RWPE2 (cell line): ENCODE results near the gene DYNLT4.

Experiments used
- ATAC-seq: fragments of 200-7000 bp; cut with Tn5 transposase; 3 replicates; pipeline ENCODE4 v1.9.1; 2021; ENCODE audit warnings: low read depth
- DNase-seq: peaks from one replicate; pipeline ENCODE4 v3.0.0-alpha.2; 2020; ENCODE audit warnings: low spot score
- H3K27ac ChIP-seq: fragments of 450-650 bp; 2 replicates; pipeline ENCODE4 v1.5.1; 2017; ENCODE audit warnings: mild to moderate bottlenecking; ENCODE audit not compliant: poor library complexity, severe bottlenecking
- H3K27me3 ChIP-seq: fragments of 250-450 bp; sonication (Bioruptor Pico); 2 replicates; pipeline ENCODE4 v1.5.1; 2021; ENCODE audit warnings: mild to moderate bottlenecking, moderate library complexity; ENCODE audit not compliant: insufficient read depth, poor library complexity, severe bottlenecking
- H3K36me3 ChIP-seq: fragments of 250-450 bp; sonication (Bioruptor Pico); 2 replicates; pipeline ENCODE4 v1.5.1; 2020; ENCODE audit warnings: low read depth, mild to moderate bottlenecking, moderate library complexity
- H3K4me1 ChIP-seq: fragments of 250-450 bp; sonication (Bioruptor Pico); 2 replicates; pipeline ENCODE4 v1.5.1; 2021; ENCODE audit warnings: mild to moderate bottlenecking, moderate library complexity; ENCODE audit not compliant: insufficient read depth, poor library complexity, severe bottlenecking
- H3K4me3 ChIP-seq: fragments of 250-450 bp; sonication (Bioruptor Pico); 2 replicates; pipeline ENCODE4 v1.5.1; 2021; ENCODE audit warnings: mild to moderate bottlenecking, moderate library complexity; ENCODE audit not compliant: severe bottlenecking
- H3K9me3 ChIP-seq: fragments of 250-450 bp; sonication (Bioruptor Pico); 2 replicates; pipeline ENCODE4 v1.5.1; 2021; ENCODE audit warnings: mild to moderate bottlenecking, moderate library complexity; ENCODE audit not compliant: severe bottlenecking
- TF ChIP-seq, protein P1 (sequence below): fragments of 450-650 bp; IDR thresholded peaks from one replicate; pipeline ENCODE4 v1.5.1; 2017; ENCODE audit warnings: mild to moderate bottlenecking, moderate library complexity; ENCODE audit not compliant: poor library complexity, severe bottlenecking

DYNLT4 gene

DNA sequence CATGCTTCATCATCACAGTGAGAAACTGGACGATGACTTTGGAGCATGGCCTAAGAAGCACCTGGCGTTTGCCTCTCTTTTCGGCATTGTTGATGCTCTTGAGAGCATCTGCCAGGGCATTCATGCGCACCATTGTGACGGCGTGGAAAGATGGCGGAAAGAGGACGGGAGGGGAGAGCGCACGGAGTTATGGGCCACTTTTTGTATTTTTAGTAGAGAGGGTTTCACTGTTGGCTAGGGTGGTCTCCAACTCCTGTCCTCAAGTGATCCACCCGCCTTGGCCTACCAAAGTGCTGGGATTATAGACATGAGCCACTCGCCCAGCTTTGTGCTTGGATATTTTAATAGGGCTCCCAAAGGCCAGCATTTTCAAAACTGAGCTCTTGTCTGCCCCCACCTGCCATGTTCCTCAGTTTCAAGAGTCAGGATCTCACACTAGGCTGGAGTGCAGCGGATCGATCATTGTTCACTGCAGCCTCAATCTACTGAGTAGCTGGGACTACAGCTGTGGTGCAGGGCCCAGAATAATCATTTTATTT lies 26.5 kb downstream of the DYNLT4 start:
- Histone ChIP-seq H3K9me3 (no peaks in the 10 kb centered on the region), H3K36me3 (peaks cover 56% of the 10 kb centered on the region), H3K4me1 (peaks cover 4% of the 10 kb centered on the region), H3K27ac (no peak overlapping the region), H3K27me3 (no peaks in the 10 kb centered on the region), H3K4me3 (no peak overlapping the region)
- TF ChIP-seq, protein P1, sequence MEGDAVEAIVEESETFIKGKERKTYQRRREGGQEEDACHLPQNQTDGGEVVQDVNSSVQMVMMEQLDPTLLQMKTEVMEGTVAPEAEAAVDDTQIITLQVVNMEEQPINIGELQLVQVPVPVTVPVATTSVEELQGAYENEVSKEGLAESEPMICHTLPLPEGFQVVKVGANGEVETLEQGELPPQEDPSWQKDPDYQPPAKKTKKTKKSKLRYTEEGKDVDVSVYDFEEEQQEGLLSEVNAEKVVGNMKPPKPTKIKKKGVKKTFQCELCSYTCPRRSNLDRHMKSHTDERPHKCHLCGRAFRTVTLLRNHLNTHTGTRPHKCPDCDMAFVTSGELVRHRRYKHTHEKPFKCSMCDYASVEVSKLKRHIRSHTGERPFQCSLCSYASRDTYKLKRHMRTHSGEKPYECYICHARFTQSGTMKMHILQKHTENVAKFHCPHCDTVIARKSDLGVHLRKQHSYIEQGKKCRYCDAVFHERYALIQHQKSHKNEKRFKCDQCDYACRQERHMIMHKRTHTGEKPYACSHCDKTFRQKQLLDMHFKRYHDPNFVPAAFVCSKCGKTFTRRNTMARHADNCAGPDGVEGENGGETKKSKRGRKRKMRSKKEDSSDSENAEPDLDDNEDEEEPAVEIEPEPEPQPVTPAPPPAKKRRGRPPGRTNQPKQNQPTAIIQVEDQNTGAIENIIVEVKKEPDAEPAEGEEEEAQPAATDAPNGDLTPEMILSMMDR: no peak
- ATAC-seq: peak; percentile 20; the same call in 2 of the 3 replicates
- no peak for DNase-seq

DNA sequence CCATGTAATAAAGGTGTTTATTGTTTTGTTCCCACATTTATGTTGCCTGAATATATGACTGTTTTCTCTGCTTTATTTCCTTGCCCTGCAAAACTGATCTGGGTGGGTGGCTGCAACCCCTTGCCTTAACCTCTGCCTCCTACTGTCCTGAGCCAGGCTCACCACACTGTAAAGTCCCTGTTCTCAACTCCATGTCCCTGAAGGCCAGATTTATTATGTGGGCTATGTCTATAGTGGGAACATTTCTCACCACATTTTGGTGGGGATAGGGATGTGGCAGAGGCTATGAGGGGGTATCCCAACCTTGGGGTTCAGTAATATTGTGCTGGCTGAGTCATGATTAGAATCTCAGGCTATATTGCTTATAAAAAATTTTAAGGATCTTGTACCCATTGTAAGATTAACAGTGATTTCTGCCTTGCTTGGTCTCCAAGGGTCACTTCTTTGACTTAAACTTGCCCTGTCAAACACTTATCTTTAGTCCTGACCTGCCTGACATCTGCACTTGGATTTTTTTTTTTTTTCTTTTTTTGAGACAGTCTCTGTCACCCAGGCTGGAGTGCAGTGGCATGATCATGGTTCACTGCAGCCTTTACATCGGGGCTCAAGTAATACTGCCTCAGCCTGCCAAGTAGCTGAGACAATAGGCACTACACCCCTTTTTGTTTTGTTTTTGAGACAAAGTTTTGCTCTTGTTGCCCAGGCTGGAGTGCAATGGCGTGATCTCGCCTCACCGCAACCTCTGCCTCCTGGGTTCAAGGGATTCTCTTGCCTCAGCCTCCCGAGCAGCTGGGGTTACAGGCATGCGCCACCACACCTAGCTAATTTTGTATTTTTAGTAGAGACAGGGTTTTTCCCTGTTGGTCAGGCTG lies 28.2 kb downstream of the DYNLT4 start:
- TF ChIP-seq, protein P1: no peak
- no peak overlapping the region for H3K27ac ChIP-seq
- H3K4me3 ChIP-seq: no peak overlapping the region
- peaks cover 59% of the 10 kb centered on the region for H3K36me3 ChIP-seq
- no peaks in the 10 kb centered on the region for H3K9me3 ChIP-seq
- DNase-seq (no peak), ATAC-seq (no peak)
- no peaks in the 10 kb centered on the region for H3K27me3 ChIP-seq
- peaks cover 7% of the 10 kb centered on the region for H3K4me1 ChIP-seq

DNA sequence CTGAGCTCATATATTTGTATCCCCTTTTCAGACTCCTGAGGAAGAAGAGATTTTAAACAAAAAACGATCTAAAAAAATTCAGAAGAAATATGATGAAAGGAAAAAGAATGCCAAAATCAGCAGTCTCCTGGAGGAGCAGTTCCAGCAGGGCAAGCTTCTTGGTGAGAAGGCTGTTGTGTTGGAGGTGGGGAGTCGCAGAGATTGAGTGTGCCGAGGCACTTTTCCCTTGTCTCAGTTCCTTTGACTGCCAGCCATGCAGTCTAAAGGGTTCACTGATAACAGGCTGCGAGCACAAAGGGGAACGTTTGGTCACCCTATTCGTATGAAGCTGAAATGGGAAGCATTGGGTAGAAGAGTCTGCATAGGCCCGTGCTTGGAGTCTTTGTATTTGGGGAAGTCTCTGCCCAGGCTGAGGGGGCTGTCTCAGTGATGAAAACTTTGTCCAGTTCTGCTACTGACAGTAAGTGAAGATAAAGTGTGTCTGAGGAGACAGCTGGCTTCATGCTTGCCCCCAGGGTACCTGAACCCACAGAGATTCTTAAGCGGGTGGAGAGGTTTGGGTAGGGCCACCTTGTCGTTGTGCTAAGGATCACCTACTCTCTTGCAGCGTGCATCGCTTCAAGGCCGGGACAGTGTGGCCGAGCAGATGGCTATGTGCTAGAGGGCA lies 29.0 kb downstream of the DYNLT4 start:
- H3K9me3 ChIP-seq: no peaks in the 10 kb centered on the region
- no peak for ATAC-seq
- no peak for DNase-seq
- H3K4me3 ChIP-seq: no peak overlapping the region
- TF ChIP-seq, protein P1: no peak
- H3K27me3 ChIP-seq: no peaks in the 10 kb centered on the region
- peaks cover 59% of the 10 kb centered on the region for H3K36me3 ChIP-seq
- H3K27ac ChIP-seq: peak overlapping the region; percentile 87
- H3K4me1 ChIP-seq: peaks cover 7% of the 10 kb centered on the region

DNA sequence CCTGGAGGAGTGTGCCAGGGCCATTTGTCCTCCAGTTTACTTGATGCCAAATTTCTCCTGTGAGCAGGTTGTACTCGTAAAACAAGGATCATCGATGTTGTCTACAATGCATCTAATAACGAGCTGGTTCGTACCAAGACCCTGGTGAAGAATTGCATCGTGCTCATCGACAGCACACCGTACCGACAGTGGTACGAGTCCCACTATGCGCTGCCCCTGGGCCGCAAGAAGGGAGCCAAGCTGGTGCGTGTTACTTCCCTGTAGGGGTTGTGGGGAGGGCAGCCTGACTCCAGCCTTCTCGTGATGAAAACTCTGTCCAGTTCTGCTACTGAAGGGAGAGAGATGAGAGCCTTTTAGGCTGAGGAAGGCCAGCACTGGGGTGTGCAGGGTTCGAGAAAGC lies 29.6 kb downstream of the DYNLT4 start:
- DNase-seq: no peak

More for the DNA sequence above, 29.6 kb downstream of the DYNLT4 start:
- TF ChIP-seq, protein P1: no peak
- Histone ChIP-seq H3K9me3 (no peaks in the 10 kb centered on the region), H3K4me3 (peak overlapping the region; percentile 92), H3K4me1 (peaks cover 7% of the 10 kb centered on the region), H3K27me3 (no peaks in the 10 kb centered on the region), H3K36me3 (peaks cover 59% of the 10 kb centered on the region), H3K27ac (peak overlapping the region; percentile 87)
- no peak for ATAC-seq
